Esophagus squamous epithelium (tissue), 5 donors: ENCODE results near the gene EHD4. TPM values are rescaled to one million over a fixed set of nuclear protein-coding genes. Genes with fewer than 3 reads are reported as not detected.

Experiments
- DNase-seq: peaks from one replicate; lab custom pipeline; 2025; lab: John Stamatoyannopoulos, UW
- H3K27ac ChIP-seq, 4 donors: fragments of 200-600 bp; sonication (generic); one replicate each; pipeline ENCODE4 v1.5.1; 2016 to 2019; ENCODE audit warnings: mild to moderate bottlenecking in 1 of 4
- H3K27me3 ChIP-seq, 4 donors: fragments of 200-600 bp; sonication (generic); 1 replicate in 3 of 4; 2 replicates in 1 of 4; pipeline versions ENCODE4 v1.5.1 to v1.6.0; 2017 to 2021; ENCODE audit warnings: antibody characterized with exemption in 1 of 4
- H3K36me3 ChIP-seq, 3 donors: fragments of 200-600 bp; sonication (generic); one replicate each; pipeline ENCODE4 v1.5.1; 2016 to 2019
- H3K4me1 ChIP-seq, 3 donors: fragments of 200-600 bp; sonication (generic); one replicate each; pipeline ENCODE4 v1.5.1; 2017 to 2019
- H3K4me3 ChIP-seq, 4 donors: fragments of 200-600 bp; sonication (generic); 1 replicate in 3 of 4; 2 replicates in 1 of 4; pipeline ENCODE4 v1.5.1; 2016 to 2019; ENCODE audit warnings: mild to moderate bottlenecking in 2 of 4, moderate library complexity in 1 of 4
- H3K9me3 ChIP-seq, 3 donors: fragments of 200-600 bp; sonication (generic); one replicate each; pipeline ENCODE4 v1.5.1; 2016 to 2019
- CTCF ChIP-seq, 6 experiments: fragments of 450-650 bp in 4 of 6; fragments of 200-600 bp in 2 of 6; sonication (generic) in 2 of 6; IDR thresholded peaks; one replicate each; pipeline ENCODE4 v1.5.1; 2016 to 2019; ENCODE audit warnings: antibody characterized with exemption in 6 of 6, mild to moderate bottlenecking in 4 of 6, moderate library complexity in 4 of 6
- POLR2A ChIP-seq, 4 donors: fragments of 450-650 bp; IDR thresholded peaks; one replicate each; pipeline ENCODE4 v1.6.1; 2017; ENCODE audit warnings: antibody characterized with exemption in 4 of 4, mild to moderate bottlenecking in 4 of 4, moderate library complexity in 3 of 4
- whole genome bisulfite sequencing, 2 donors: methylation state at CpG; one replicate each; pipeline ENCODE4 v1.1.5; 2018; 5-methylcytosine and 5-hydroxymethylcytosine counted together
- intact Hi-C: fragments of 100-400 bp; cut with DNase I; formaldehyde crosslinking; loops from one replicate; pipeline ENCODE4 v1.15.0; 2022
- total RNA-seq, 4 donors: library from RNA; depleted of rRNA; stranded (reverse); fragments of >200 nt; gene quantifications; one replicate each; pipeline ENCODE4 v1.1.0, GENCODE V29; 2016
- donor health status: DM: yes; HTN: yes; CAD: no.

The EHD4 gene
- total RNA-seq, 4 donors from 2014 or later, result 25.4 to 45.3 (median 27.8) TPM

GRCh38 chr15:41932101-41932500 is 40.3 kb downstream of the EHD4 start:
- 88 to 92% methylated on average over 6 to 9 of the region's 9 CpGs for WGBS, 2 donors

GRCh38 chr15:41930867-41931222 is 41.5 kb downstream of the EHD4 start:
- H3K27me3 ChIP-seq, result no peaks in the 10 kb centered on the region
- peak overlapping the region in 2 of 4 donors; percentile 70 to 71 for H3K27ac ChIP-seq
- H3K36me3 ChIP-seq, result no peaks in the 10 kb centered on the region
- no peak for DNase-seq
- no peak overlapping the region for H3K4me3 ChIP-seq
- no peaks in the 10 kb centered on the region for H3K9me3 ChIP-seq
- peaks cover 45 to 96% (median 62%) of the 10 kb centered on the region in 3 donors for H3K4me1 ChIP-seq
- no peak for TF ChIP-seq CTCF (IDR thresholded peaks at IDR 0.05)
- no peak for TF ChIP-seq POLR2A (IDR thresholded peaks at IDR 0.05)
- 88 to 91% methylated on average over 2 of the region's 2 CpGs for WGBS, 2 donors
- intact Hi-C loops, result no loop called here

More at GRCh38 chr15:41932101-41932500, 40.3 kb downstream of the EHD4 start:
- DNase-seq, result no peak
- no peak for TF ChIP-seq POLR2A (IDR thresholded peaks at IDR 0.05)
- TF ChIP-seq CTCF (IDR thresholded peaks at IDR 0.05), result no peak
- H3K36me3 ChIP-seq, result no peaks in the 10 kb centered on the region
- no peaks in the 10 kb centered on the region for H3K27me3 ChIP-seq
- peak overlapping the region in 3 of 4 donors; percentile 85 to 90 (median 86) for H3K27ac ChIP-seq
- intact Hi-C loops, result no loop called here
- no peaks in the 10 kb centered on the region for H3K9me3 ChIP-seq
- H3K4me1 ChIP-seq, result peaks cover 45 to 96% (median 62%) of the 10 kb centered on the region in 3 donors
- H3K4me3 ChIP-seq, result no peak overlapping the region

- H3K36me3 ChIP-seq, result no peaks in the 10 kb centered on the region
- H3K4me1 ChIP-seq, result peaks cover 41 to 96% (median 57%) of the 10 kb centered on the region in 3 donors
- H3K27me3 ChIP-seq, result no peaks in the 10 kb centered on the region
- 36 to 42% methylated on average over 8 of the region's 8 CpGs for WGBS, 2 donors
- H3K4me3 ChIP-seq, result no peak overlapping the region
- TF ChIP-seq CTCF (IDR thresholded peaks at IDR 0.05) (peak in 2 of 6 experiments; percentile 2 to 27), POLR2A (IDR thresholded peaks at IDR 0.05) (no peak)
- H3K9me3 ChIP-seq, result no peaks in the 10 kb centered on the region
- no peak for DNase-seq
- intact Hi-C loops, result no loop called here
- peak overlapping the region; percentile 28 to 79 (median 70) for H3K27ac ChIP-seq
Measured at GRCh38 chr15:41930221-41930866, 42.0 kb downstream of the EHD4 start.

GRCh38 chr15:41928637-41929620 is 43.4 kb downstream of the EHD4 start:
- WGBS, 2 donors, result 57 to 71% methylated on average over 11 to 13 of the region's 16 CpGs
- intact Hi-C loops, result no loop called here

More at GRCh38 chr15:41928637-41929620, 43.4 kb downstream of the EHD4 start:
- Histone ChIP-seq H3K4me1 (peaks cover 27 to 94% (median 43%) of the 10 kb centered on the region in 3 donors), H3K36me3 (peaks cover 0 to 9% (median 0%) of the 10 kb centered on the region in 3 donors), H3K4me3 (no peak overlapping the region), H3K27me3 (no peaks in the 10 kb centered on the region), H3K9me3 (no peaks in the 10 kb centered on the region), H3K27ac (peak overlapping the region; percentile 28 to 79 (median 70))
- TF ChIP-seq CTCF (IDR thresholded peaks at IDR 0.05) (no peak), POLR2A (IDR thresholded peaks at IDR 0.05) (no peak)
- no peak for DNase-seq
